ENCODE results near the gene CSNK1G1. TPM values are rescaled to one million over a fixed set of nuclear protein-coding genes. Genes with fewer than 3 reads are reported as not detected.

CSNK1G1 gene
- total RNA-seq, 4 donors from 2014 or later = 19.1 to 50.0 (median 21.3) TPM

GRCh38 chr15:64285150-64285549, 70.8 kb downstream of the CSNK1G1 start:
- TF ChIP-seq, protein P1, sequence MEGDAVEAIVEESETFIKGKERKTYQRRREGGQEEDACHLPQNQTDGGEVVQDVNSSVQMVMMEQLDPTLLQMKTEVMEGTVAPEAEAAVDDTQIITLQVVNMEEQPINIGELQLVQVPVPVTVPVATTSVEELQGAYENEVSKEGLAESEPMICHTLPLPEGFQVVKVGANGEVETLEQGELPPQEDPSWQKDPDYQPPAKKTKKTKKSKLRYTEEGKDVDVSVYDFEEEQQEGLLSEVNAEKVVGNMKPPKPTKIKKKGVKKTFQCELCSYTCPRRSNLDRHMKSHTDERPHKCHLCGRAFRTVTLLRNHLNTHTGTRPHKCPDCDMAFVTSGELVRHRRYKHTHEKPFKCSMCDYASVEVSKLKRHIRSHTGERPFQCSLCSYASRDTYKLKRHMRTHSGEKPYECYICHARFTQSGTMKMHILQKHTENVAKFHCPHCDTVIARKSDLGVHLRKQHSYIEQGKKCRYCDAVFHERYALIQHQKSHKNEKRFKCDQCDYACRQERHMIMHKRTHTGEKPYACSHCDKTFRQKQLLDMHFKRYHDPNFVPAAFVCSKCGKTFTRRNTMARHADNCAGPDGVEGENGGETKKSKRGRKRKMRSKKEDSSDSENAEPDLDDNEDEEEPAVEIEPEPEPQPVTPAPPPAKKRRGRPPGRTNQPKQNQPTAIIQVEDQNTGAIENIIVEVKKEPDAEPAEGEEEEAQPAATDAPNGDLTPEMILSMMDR (IDR thresholded peaks at IDR 0.05) = no peak
- no peak for TF ChIP-seq POLR2A (IDR thresholded peaks at IDR 0.05)
- intact Hi-C loops (cut with DNase I) = no loop called here
- H3K27ac ChIP-seq = no peak overlapping the region

GRCh38 chr15:64284042-64284441, 71.9 kb downstream of the CSNK1G1 start:
- Histone ChIP-seq H3K9me3 (no peaks in the 10 kb centered on the region), H3K36me3 (no peaks in the 10 kb centered on the region), H3K27ac (no peak overlapping the region), H3K4me1 (peaks cover 8 to 10% of the 10 kb centered on the region in 2 donors), H3K4me3 (replicated peaks in 1 of 3) (no peak overlapping the region), H3K27me3 (no peaks in the 10 kb centered on the region)
- DNase-seq = no peak
- WGBS, 2 donors = 70 to 71% methylated on average over 1 of the region's 1 CpG
- intact Hi-C loops (cut with DNase I) = no loop called here
- TF ChIP-seq, protein P1 (IDR thresholded peaks at IDR 0.05) = no peak
- no peak for TF ChIP-seq POLR2A (IDR thresholded peaks at IDR 0.05)

More at GRCh38 chr15:64285150-64285549, 70.8 kb downstream of the CSNK1G1 start:
- DNase-seq = no peak
- Histone ChIP-seq H3K36me3 (no peaks in the 10 kb centered on the region), H3K27me3 (no peaks in the 10 kb centered on the region), H3K9me3 (no peaks in the 10 kb centered on the region), H3K4me1 (peaks cover 4 to 5% of the 10 kb centered on the region in 2 donors), H3K4me3 (replicated peaks in 1 of 3) (no peak overlapping the region)
- 97 to 100% methylated on average over 1 of the region's 1 CpG for WGBS, 2 donors

GRCh38 chr15:64282701-64283100, 73.3 kb downstream of the CSNK1G1 start:
- Histone ChIP-seq H3K4me3 (replicated peaks in 1 of 3) (no peak overlapping the region), H3K36me3 (no peaks in the 10 kb centered on the region), H3K27me3 (no peaks in the 10 kb centered on the region), H3K27ac (no peak overlapping the region), H3K4me1 (peaks cover 8 to 10% of the 10 kb centered on the region in 2 donors), H3K9me3 (no peaks in the 10 kb centered on the region)
- intact Hi-C loops (cut with DNase I) = no loop called here
- DNase-seq = no peak
- TF ChIP-seq POLR2A (IDR thresholded peaks at IDR 0.05) = no peak
- TF ChIP-seq, protein P1 (IDR thresholded peaks at IDR 0.05) = no peak

- intact Hi-C loops (cut with DNase I) = no loop called here
- H3K4me3 ChIP-seq (replicated peaks in 1 of 3) = no peak overlapping the region
- no peak for TF ChIP-seq POLR2A (IDR thresholded peaks at IDR 0.05)
- TF ChIP-seq, protein P1 (IDR thresholded peaks at IDR 0.05) = no peak
- H3K27me3 ChIP-seq = no peaks in the 10 kb centered on the region
- H3K27ac ChIP-seq = no peak overlapping the region
- no peaks in the 10 kb centered on the region for H3K9me3 ChIP-seq
- DNase-seq = no peak
- no peaks in the 10 kb centered on the region for H3K36me3 ChIP-seq
- peaks cover 10 to 13% of the 10 kb centered on the region in 2 donors for H3K4me1 ChIP-seq
- WGBS, 2 donors = 98% methylated on average over 4 of the region's 4 CpGs
These were observed 76.8 kb downstream of the CSNK1G1 start for GRCh38 chr15:64279131-64279530.

- intact Hi-C loops (cut with DNase I) = no loop called here
- H3K36me3 ChIP-seq = no peaks in the 10 kb centered on the region
- 85 to 89% methylated on average over 1 of the region's 1 CpG for WGBS, 2 donors
- DNase-seq = no peak
- H3K27me3 ChIP-seq = no peaks in the 10 kb centered on the region
- no peak overlapping the region for H3K4me3 ChIP-seq (replicated peaks in 1 of 3)
- H3K9me3 ChIP-seq = no peaks in the 10 kb centered on the region
- H3K27ac ChIP-seq = no peak overlapping the region
- peaks cover 10 to 13% of the 10 kb centered on the region in 2 donors for H3K4me1 ChIP-seq
- TF ChIP-seq POLR2A (IDR thresholded peaks at IDR 0.05) = no peak
- TF ChIP-seq, protein P1 (IDR thresholded peaks at IDR 0.05) = no peak
These were observed 80.0 kb downstream of the CSNK1G1 start for GRCh38 chr15:64275934-64276333.
